ENCODE results near the gene TYMP.
A peak's percentile ranks its signal among the peaks of the same experiment; 100 is the strongest.

Gene TYMP

DNA sequence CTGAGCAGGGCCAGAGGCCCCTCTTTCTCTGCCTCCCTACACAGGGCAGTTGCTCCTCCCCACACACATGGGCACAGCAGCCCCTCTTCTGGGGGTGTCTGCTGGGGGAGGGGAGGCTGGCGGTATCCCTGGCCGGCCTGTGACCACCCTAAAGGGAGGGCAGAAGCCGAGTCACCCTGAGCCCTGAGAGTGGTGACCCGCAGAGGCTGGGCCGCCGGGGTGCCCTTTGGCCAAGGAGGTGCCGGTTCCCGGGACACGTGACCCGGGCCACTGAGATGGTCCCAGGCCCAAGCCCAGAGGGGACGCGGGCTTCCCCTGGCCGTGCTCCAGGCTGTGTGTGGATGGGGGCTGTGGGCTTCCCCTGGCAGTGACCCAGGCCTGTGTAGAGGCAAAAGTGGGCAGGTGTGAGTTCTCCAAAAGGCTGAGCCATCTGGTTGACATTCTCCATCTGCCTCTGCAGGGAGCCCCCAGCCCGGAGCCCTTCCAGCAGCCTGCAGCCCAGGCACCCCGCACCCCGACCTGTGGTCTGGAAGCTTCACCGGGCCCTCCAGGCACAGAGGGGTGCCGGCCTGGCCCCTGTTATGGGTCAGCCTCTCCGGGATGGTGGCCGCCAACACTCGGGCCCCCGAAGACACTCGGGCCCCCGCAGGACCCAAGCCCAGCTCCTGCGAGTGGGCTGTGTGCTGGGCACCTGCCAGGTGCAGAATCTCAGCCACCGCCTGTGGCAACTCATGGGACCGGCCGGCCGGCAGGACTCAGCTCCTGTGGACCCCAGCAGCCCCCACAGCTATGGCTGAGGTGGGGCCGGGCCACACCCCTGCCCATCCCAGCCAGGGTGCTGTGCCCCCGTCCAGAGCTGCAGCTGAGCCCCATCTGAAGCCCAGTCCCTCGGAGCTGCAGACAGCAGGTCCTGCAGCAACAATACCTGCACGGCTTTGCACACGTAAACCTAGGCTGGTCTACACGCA lies 47.4 kb downstream of the TYMP start:
- DNase-seq, result no peak

DNA sequence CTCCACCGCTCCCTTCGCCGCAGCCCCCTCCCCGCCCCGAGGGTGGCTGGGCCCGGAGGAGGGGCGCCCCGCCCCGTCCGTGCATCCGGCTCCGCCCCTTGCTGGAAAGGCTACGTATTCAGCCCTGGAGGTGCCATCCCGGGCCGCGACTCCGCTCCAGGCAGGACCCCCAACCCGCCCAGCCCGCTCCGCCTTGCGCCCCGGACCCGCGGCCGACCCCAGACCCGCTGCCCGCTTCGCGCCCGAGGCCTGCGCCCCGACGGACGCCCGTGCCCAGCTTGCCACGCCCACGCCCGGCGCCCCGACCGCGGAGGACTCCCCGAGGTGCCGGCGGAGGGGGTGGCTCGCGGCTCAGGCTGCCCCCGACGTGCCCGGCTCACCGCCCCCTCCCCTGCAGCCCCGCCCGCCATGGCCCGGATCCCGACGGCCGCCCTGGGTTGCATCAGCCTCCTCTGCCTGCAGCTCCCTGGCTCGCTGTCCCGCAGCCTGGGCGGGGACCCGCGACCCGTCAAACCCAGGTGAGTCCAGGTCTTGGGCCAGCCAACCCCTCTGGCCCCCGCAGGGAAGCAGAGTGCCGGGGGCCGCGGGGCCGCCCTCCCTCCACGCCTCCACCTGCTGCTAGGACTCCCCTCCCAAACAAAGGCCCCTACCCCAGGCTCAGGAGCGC lies 48.2 kb downstream of the TYMP start, which contains the start of gene ADM2:
TSS of gene ADM2 (plus strand) at position 104 of the 667 bp plus-strand sequence. CDS start at position 409, 305 bp downstream.
- DNase-seq, result peak; percentile 73

DNA sequence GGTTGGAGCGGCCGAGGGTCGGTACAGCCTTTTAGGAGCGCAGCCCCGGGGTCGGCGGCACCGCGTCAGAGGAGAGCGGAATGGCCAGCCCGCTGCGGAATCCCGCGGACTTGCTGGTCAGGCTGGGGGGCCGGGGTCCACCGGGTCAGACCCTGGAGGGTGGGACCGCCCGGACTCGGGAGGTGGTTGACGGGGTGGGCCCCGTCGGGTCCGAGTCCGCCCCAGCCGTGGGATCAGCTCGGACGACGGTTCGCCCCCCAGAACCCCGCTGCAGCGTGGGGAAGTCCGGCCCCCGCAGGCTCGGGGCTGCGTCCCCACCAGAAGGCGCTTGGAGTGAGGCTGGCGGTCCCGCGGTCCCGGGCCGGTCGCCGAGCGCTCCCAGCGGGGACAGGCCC lies 48.8 kb downstream of the TYMP start:
- no peak for DNase-seq

DNA sequence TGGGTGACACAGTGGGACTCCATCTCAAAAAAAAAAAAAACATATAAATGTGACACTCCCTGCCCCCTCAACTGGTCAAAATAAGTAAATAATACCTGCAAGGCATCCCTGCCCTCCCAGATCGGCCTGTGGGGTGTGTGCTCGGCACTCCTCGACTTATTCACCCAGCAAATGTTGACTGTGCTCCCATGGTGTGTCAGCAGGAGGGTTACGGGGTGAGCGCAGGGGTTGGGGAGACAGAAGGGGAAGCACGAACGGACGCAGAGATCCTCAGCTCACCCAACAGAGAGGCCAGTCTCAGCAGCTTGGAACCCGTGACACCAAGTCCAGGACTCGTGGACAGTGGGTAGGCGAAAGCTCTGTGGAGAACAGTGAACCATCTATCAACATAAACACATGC lies 50.1 kb downstream of the TYMP start:
- no peak for DNase-seq

DNA sequence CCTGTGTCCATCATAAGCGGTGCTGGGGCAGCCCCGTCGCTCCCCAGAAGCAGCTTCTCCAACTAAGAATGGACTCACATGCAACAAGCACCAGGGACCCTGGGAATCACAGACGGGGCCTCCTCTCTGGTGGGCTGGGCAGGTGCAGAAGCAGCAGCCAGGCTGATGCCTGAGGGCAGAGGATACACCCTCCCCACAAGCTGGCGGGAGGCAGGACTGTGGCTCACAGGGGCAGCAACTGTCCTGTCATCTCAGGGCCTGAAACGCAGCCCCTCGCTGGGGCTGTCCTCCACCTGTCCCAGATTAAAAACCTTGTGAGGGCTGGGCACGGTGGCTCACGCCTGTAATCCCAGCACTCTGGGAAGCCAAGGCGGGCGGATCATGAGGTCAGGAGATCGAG lies 51.9 kb downstream of the TYMP start:
- no peak for DNase-seq

DNA sequence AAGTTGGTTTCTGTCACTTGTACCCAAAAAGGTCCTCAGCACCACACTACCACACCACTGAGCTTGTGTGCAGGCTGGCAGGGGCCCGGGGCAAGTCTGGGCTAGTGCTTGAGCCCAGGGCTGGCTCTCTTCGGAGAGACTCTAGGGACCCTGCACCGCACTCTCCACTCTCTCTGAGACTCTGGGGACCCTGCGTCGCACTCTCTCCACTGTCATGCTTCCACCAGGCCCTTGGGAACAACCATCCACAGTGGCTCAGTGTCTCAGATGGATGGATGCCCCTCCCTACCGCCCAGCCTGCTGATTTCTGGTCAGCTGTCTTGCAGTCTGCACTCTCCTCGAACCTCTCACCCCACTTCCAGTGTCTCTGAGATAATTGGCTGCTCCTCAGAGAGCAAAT lies 52.9 kb downstream of the TYMP start:
- DNase-seq, result no peak

Data from CD4-positive, alpha-beta T cell treated with Interleukin-21 for 1 hour (primary cell).